ENCODE results near the gene PACRG. TPM values are rescaled to one million over a fixed set of nuclear protein-coding genes. Genes with fewer than 3 reads are reported as not detected.

PACRG gene
- polyA plus RNA-seq, 1 donor: 1.5 TPM

DNA sequence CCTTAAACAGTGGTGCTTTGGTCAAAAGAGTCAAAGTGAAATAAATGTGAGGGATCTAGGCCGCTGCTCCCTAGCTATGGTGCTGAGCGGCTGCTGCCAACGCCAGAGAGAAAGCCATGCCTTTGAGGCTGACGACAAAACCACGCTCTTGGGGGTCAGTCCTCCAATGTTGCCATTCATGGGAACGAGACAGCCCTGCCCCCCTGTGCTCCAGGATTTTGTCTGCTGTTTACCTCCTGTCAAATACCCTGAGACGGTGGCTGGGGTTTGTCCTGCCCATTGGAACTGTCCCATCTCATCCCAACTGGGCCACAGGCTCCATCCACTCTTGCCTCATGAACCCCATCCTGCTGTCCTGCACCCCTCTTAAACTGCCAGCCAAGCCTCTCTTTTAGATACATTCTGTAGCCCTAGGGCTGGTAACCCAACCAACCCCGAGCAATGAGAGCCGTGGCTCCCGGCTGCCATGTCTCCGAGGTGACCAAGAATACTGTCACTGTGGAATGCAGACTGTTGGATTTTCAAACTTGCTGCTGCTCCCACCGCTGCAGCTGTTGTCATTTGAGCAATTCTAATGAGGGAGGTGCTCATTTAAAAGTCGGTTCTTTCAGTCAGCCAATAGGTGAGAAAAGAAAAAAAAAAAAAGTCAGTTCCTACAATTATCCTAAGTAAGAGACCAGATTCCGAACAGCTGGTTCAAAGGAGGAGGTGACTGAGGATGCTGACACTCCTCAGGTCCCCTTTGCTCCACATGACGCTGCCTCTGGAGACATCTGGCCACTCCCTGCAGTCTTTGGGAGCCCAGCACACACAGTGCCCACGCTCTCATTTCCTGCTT lies 613.7 kb downstream of the PACRG start:
- WGBS (ENCODE audit: insufficient coverage, low lambda C conversion rate): 17% methylated on average over 1 of the region's 16 CpGs
- H3K27me3 ChIP-seq (ENCODE audit: control insufficient read depth, insufficient read depth, low read length): no peaks in the 10 kb centered on the region
- H3K9me3 ChIP-seq (ENCODE audit: control insufficient read depth, low read depth, low read length): no peaks in the 10 kb centered on the region
- no peaks in the 10 kb centered on the region for H3K36me3 ChIP-seq (ENCODE audit: control insufficient read depth, insufficient read depth, low read length)
- H3K4me3 ChIP-seq (ENCODE audit: low read length): no peak overlapping the region
- no peak overlapping the region for H3K27ac ChIP-seq (ENCODE audit: low read length)
- DNase-seq: no peak
- H3K4me1 ChIP-seq (ENCODE audit: control insufficient read depth, insufficient read depth, low read length): peaks cover 6% of the 10 kb centered on the region

DNA sequence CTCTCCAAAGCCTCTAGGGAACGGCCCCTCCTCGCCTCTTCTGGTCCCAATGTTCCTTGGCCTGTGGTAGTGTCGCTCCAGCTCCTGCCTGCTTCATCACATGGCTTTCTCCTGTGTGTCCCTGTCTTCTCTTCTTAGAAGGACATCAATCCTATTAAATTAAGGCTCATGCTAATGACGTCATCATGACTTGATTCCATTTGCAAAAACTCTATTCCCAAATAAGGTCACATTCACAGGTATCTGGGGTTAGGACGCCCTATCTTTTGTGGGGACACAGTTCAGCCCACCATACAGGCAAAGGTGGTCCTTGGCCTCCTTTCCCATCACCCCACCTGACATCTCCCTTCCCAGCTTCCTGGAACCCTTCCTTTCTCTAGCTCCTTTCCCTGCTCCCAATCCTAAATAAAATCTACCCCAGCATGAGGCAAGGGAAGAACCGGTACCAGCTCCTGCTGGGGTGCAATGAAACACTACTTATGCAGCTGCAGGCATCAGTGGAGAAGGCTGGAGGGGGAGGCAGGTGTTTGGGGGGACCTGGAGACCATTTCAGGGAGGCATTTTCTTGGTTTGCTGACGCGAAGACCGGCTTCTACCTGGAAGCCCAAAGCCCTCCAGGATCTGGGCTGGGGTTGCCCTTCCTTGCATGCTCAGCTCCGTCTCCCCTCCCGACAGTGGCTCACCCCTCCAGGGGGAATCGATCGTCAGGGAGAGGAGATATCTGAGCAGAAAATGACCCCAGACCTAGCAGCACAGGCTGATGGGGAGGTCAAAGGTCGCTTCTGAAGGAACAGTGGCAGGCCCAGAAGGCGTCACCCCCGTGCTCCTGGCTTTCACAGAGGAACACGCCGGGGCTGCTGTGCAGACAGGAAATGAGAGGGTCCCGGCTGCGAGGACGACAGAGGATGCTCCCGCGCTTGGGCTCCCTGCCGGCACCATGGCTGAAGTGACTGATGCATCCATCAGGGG lies 615.1 kb downstream of the PACRG start:
- WGBS (ENCODE audit: insufficient coverage, low lambda C conversion rate): 100% methylated on average over 1 of the region's 24 CpGs
- Histone ChIP-seq H3K27ac (ENCODE audit: low read length) (no peak overlapping the region), H3K27me3 (ENCODE audit: control insufficient read depth, insufficient read depth, low read length) (no peaks in the 10 kb centered on the region), H3K36me3 (ENCODE audit: control insufficient read depth, insufficient read depth, low read length) (no peaks in the 10 kb centered on the region), H3K4me3 (ENCODE audit: low read length) (no peak overlapping the region), H3K9me3 (ENCODE audit: control insufficient read depth, low read depth, low read length) (no peaks in the 10 kb centered on the region), H3K4me1 (ENCODE audit: control insufficient read depth, insufficient read depth, low read length) (peaks cover 6% of the 10 kb centered on the region)
- DNase-seq: no peak

DNA sequence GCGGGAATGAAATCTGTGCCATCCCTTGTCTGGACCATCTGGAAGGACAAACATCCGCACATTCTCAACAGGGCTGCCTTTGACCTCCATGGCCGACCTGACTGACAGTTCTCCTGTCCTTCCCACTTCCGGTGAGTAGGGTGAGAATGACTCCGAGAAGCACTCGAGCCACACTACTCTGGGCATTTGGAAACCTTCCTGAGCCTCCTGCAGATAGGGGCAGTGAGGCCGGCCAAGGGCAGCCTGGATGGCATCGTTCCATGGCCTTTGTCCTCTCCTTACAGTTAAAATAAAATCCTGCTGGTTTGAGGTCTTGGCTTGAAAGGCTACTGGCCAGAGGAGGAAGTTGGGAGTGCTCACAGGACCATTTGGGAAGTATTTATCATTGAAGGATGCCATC lies 615.8 kb downstream of the PACRG start:
- peaks cover 4% of the 10 kb centered on the region for H3K4me1 ChIP-seq (ENCODE audit: control insufficient read depth, insufficient read depth, low read length)
- H3K36me3 ChIP-seq (ENCODE audit: control insufficient read depth, insufficient read depth, low read length): no peaks in the 10 kb centered on the region
- DNase-seq: no peak
- H3K9me3 ChIP-seq (ENCODE audit: control insufficient read depth, low read depth, low read length): no peaks in the 10 kb centered on the region
- no peak overlapping the region for H3K4me3 ChIP-seq (ENCODE audit: low read length)
- H3K27me3 ChIP-seq (ENCODE audit: control insufficient read depth, insufficient read depth, low read length): no peaks in the 10 kb centered on the region
- H3K27ac ChIP-seq (ENCODE audit: low read length): no peak overlapping the region
- no CpG with 5 or more reads among the region's 8 CpGs for WGBS (ENCODE audit: insufficient coverage, low lambda C conversion rate)

DNA sequence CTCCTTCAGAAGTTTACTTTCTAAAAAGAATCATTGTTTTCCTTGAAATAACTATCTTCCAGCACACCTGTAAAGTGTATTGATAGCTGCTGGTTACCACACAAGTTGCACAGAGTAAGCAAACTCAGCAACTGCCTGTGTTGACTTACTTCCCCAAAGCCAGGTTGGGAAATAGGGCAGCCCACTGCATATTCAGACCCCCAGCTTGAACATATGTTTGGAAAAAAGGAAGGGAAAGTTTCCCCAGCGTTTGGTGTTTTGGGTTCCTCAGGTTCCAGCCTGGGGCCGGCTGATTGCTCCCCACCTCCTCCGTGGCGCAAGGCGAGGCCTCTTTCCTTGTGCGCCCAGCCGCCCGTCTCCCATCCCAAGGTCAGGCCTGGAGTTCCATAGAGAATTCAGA lies 616.6 kb downstream of the PACRG start:
- Histone ChIP-seq H3K27ac (ENCODE audit: low read length) (no peak overlapping the region), H3K36me3 (ENCODE audit: control insufficient read depth, insufficient read depth, low read length) (no peaks in the 10 kb centered on the region), H3K4me1 (ENCODE audit: control insufficient read depth, insufficient read depth, low read length) (no peaks in the 10 kb centered on the region), H3K27me3 (ENCODE audit: control insufficient read depth, insufficient read depth, low read length) (no peaks in the 10 kb centered on the region), H3K9me3 (ENCODE audit: control insufficient read depth, low read depth, low read length) (no peaks in the 10 kb centered on the region), H3K4me3 (ENCODE audit: low read length) (no peak overlapping the region)
- DNase-seq: no peak
- no CpG with 5 or more reads among the region's 8 CpGs for WGBS (ENCODE audit: insufficient coverage, low lambda C conversion rate)

DNA sequence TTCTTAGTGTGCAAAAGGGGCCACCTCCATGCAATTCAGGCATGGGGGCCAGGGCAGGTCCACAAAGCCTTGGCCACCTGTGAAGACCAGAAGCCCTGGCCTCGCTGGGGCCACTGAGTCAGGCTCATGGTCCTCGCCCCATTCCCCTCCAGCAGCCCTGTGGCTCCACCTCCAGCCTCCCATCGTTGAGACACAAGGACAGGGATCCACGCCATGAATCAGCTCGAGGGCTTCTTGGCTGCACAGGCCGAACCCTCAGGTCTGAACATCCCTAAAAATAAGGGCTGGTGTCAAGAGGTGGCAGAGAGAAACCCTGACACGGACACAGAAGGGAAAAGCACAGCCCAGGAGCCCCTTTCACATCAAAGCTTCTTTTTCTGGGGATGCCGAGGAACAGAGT lies 618.2 kb downstream of the PACRG start:
- H3K4me3 ChIP-seq (ENCODE audit: low read length): no peak overlapping the region
- H3K27ac ChIP-seq (ENCODE audit: low read length): no peak overlapping the region
- H3K4me1 ChIP-seq (ENCODE audit: control insufficient read depth, insufficient read depth, low read length): no peaks in the 10 kb centered on the region
- H3K27me3 ChIP-seq (ENCODE audit: control insufficient read depth, insufficient read depth, low read length): no peaks in the 10 kb centered on the region
- DNase-seq: no peak
- no peaks in the 10 kb centered on the region for H3K9me3 ChIP-seq (ENCODE audit: control insufficient read depth, low read depth, low read length)
- WGBS (ENCODE audit: insufficient coverage, low lambda C conversion rate): no CpG with 5 or more reads among the region's 8 CpGs
- H3K36me3 ChIP-seq (ENCODE audit: control insufficient read depth, insufficient read depth, low read length): no peaks in the 10 kb centered on the region

DNA sequence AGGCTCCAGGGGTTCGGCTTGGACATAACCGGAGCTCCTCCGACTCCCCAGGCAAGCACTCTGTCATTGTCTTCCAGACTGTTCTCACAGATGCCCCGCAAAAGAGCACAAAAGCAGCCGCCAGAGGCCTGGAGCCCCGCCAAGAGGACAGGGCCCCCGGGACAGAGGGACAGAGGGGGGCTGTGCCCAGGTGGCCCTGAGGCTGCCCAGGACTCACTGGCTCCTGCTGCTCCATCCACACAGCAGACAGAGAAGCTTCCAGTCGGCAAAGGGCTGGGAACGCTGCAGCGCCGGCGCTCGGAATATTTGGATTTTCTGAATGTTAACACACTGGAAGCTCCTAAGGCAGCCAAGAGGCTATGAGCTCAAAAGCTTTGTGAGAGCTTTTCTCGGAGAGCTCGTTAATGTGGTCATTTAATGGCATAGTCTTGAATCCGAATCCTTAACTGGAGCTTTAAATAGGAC lies 618.8 kb downstream of the PACRG start:
- no peak overlapping the region for H3K4me3 ChIP-seq (ENCODE audit: low read length)
- H3K36me3 ChIP-seq (ENCODE audit: control insufficient read depth, insufficient read depth, low read length): no peaks in the 10 kb centered on the region
- no peaks in the 10 kb centered on the region for H3K9me3 ChIP-seq (ENCODE audit: control insufficient read depth, low read depth, low read length)
- DNase-seq: no peak
- no peaks in the 10 kb centered on the region for H3K4me1 ChIP-seq (ENCODE audit: control insufficient read depth, insufficient read depth, low read length)
- H3K27me3 ChIP-seq (ENCODE audit: control insufficient read depth, insufficient read depth, low read length): no peaks in the 10 kb centered on the region
- no peak overlapping the region for H3K27ac ChIP-seq (ENCODE audit: low read length)
- no CpG with 5 or more reads among the region's 16 CpGs for WGBS (ENCODE audit: insufficient coverage, low lambda C conversion rate)

DNA sequence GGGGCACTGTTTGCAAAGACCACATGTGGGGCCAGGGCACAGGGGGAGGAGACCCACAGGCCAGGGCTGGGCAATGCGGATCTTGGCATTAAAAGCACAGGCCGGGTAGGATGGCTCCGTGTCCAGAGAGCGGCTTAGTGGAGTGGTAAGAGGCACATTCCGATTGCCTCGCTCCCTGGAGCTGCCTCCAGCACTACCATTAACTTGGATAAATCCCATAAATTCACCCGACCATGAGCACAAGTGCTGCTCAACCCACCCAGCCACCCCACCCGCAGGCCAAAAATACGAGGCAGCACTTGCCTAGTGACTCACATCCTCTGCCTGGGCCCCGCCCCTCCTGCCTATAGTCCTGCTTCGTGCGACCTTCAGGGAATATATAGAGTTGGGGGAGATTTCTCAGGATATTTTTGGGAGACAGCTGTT lies 619.3 kb downstream of the PACRG start:
- DNase-seq: no peak
- Histone ChIP-seq H3K9me3 (ENCODE audit: control insufficient read depth, low read depth, low read length) (no peaks in the 10 kb centered on the region), H3K4me1 (ENCODE audit: control insufficient read depth, insufficient read depth, low read length) (no peaks in the 10 kb centered on the region), H3K36me3 (ENCODE audit: control insufficient read depth, insufficient read depth, low read length) (no peaks in the 10 kb centered on the region), H3K4me3 (ENCODE audit: low read length) (no peak overlapping the region), H3K27me3 (ENCODE audit: control insufficient read depth, insufficient read depth, low read length) (no peaks in the 10 kb centered on the region), H3K27ac (ENCODE audit: low read length) (no peak overlapping the region)
- WGBS (ENCODE audit: insufficient coverage, low lambda C conversion rate): no CpG with 5 or more reads among the region's 12 CpGs

DNA sequence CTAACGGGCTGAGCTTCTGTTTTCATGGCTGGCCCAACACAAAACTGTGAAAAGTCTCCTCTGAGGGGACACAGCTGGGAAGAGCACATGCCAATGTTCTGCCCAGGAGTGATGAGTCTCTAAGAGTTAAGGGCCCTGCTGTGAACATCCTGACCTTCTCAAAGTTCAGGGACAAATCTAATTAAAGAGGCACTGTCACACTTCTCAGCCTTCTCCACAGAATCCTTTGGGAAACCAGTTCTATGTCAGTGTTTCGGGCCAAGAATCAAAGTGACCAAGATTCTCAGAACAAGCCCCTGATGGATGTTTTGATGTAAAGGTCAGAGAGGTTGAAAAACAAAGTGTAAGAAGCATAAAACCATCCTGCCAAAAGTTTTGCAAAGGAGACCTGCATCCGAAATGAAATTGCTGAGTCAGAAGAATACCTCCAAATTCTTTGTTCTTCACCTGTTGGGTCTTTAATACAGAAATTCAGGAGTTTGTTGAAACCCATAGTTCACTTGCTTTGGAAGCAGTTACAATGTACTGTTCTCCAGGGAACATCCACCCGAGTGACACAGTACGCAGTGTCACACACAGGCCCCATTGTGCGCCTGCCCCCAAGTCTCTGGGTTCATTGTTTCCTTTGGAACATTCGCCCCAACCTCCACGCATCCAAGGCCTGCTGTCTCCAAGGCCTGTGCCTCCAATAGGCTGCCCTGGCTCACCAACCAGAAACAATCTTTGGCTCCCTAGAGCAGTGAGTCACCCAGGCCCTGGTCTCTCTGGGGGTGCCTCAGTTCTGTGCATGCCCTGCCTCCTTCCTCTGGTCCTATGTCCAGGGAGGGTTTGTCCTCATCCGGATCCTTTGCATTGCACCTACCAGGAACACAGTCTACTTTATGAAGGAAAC lies 621.3 kb downstream of the PACRG start:
- 88% methylated on average over 1 of the region's 9 CpGs for WGBS (ENCODE audit: insufficient coverage, low lambda C conversion rate)
- Histone ChIP-seq H3K36me3 (ENCODE audit: control insufficient read depth, insufficient read depth, low read length) (no peaks in the 10 kb centered on the region), H3K4me3 (ENCODE audit: low read length) (no peak overlapping the region), H3K27me3 (ENCODE audit: control insufficient read depth, insufficient read depth, low read length) (no peaks in the 10 kb centered on the region), H3K9me3 (ENCODE audit: control insufficient read depth, low read depth, low read length) (no peaks in the 10 kb centered on the region), H3K4me1 (ENCODE audit: control insufficient read depth, insufficient read depth, low read length) (no peaks in the 10 kb centered on the region), H3K27ac (ENCODE audit: low read length) (no peak overlapping the region)
- no peak for DNase-seq

DNA sequence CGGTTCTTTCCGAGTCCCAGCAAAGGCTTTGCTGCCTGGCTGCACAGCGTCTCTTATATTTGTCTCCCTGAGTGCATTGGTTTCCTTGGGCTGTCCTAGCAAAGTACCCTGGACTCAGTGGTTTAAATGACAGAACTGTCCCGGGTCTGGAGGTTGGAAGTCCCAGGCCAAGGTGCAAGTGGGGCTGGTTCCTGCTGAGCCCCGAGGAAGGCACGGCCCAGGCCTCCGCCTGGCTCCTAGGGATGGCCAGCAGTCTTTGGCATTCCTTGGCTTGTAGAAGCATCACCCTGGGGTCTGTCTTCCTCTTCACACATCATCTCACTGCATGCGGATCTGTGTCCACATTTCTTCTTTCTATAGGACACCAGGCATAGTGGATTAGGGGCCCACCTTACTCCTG lies 621.9 kb downstream of the PACRG start:
- H3K27me3 ChIP-seq (ENCODE audit: control insufficient read depth, insufficient read depth, low read length): no peaks in the 10 kb centered on the region
- H3K36me3 ChIP-seq (ENCODE audit: control insufficient read depth, insufficient read depth, low read length): no peaks in the 10 kb centered on the region
- no peaks in the 10 kb centered on the region for H3K9me3 ChIP-seq (ENCODE audit: control insufficient read depth, low read depth, low read length)
- H3K4me1 ChIP-seq (ENCODE audit: control insufficient read depth, insufficient read depth, low read length): no peaks in the 10 kb centered on the region
- 100% methylated on average over 2 of the region's 8 CpGs for WGBS (ENCODE audit: insufficient coverage, low lambda C conversion rate)
- DNase-seq: no peak
- H3K4me3 ChIP-seq (ENCODE audit: low read length): no peak overlapping the region
- H3K27ac ChIP-seq (ENCODE audit: low read length): no peak overlapping the region

DNA sequence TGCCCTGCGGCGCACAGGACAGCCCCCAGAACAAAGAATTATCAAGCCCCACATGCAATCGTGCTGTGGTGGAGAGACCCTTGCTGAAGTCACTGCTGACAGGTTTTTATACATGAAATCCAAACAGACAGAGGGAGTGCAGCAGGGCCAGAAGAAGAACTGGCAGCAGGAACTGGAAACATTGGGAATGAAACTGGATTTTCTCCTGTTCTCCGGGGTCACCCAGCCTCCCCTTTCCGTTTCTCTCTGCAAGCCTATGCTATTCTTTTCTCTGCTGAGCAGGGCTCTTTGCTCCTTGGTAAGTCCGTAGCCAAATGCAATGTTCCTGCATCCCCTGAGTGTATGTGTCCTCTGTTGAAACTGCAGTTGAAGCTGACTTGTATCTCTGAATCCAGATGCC lies 623.2 kb downstream of the PACRG start:
- no CpG with 5 or more reads among the region's 6 CpGs for WGBS (ENCODE audit: insufficient coverage, low lambda C conversion rate)
- Histone ChIP-seq H3K4me3 (ENCODE audit: low read length) (no peak overlapping the region), H3K27ac (ENCODE audit: low read length) (no peak overlapping the region), H3K9me3 (ENCODE audit: control insufficient read depth, low read depth, low read length) (no peaks in the 10 kb centered on the region), H3K4me1 (ENCODE audit: control insufficient read depth, insufficient read depth, low read length) (no peaks in the 10 kb centered on the region), H3K36me3 (ENCODE audit: control insufficient read depth, insufficient read depth, low read length) (no peaks in the 10 kb centered on the region), H3K27me3 (ENCODE audit: control insufficient read depth, insufficient read depth, low read length) (no peaks in the 10 kb centered on the region)
- no peak for DNase-seq
